GM21737 (cell line): ENCODE results near the gene STIM1.

Experiments used
- ATAC-seq: cut with Tn5 transposase; IDR thresholded peaks from one replicate; pipeline ENCODE4 v1.9.1; 2021; ENCODE audit warnings: mild to moderate bottlenecking, moderate library complexity; ENCODE audit not compliant: unreplicated experiment

Gene STIM1

GRCh38 chr11:3909901-3910300 lies 54.4 kb downstream of the STIM1 start:
- ATAC-seq, result no peak

- no peak for ATAC-seq
Measured at GRCh38 chr11:3911908-3912505, 56.5 kb downstream of the STIM1 start.

GRCh38 chr11:3913921-3914320 lies 58.5 kb downstream of the STIM1 start:
- no peak for ATAC-seq

GRCh38 chr11:3914805-3915204 lies 59.3 kb downstream of the STIM1 start:
- ATAC-seq, result no peak

DNA sequence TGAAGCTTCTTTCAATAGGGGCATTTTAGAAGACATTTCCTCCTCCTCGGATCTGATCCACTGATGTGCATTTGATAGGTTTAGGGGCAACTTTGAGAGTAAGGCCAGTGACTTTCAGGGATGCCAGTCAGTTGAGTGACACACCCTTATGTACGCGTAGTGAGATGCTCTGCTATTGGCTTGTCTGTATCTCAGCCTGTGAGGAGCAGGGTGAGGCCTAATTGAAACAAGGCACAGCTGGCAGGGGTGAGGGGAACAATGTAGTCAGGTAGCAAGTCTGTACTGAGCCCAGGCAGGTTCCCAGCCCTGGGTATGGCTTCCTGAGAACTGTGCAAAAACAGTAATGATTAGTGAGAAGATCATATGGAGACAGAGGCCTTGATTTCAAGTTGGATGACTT lies 61.5 kb downstream of the STIM1 start:
- no peak for ATAC-seq

DNA sequence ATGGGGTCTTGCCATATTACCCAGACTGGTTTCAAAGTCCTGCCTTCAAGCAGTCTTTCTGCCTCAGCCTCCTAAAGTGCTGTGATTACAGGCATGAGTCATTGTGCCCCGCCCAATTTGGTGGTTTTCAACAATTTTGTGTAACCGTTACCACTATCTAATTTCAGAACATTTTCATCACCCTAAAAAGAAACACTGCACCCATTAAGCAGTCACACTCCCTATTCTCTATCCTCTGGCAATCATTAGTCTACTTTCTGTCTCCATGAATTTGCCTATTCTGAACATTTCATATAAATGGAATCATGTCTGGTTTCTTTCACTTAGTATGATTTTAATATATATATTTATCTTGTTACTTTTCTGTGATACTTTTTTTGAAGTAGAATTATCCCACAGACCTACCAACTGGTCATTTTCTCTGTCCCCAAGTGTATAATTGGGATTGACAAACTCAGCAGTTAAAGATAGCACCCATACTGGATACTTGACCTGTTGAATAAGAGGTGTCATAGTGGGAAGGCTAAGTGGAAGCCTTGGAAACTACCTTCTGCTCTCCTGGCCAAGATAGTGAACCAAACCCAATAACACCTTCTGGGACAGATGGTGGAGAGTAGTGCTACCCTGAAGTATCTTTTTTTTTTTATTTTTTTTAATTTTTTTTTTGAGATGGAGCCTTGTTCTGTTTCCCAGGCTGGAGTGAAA lies 64.8 kb downstream of the STIM1 start:
- ATAC-seq, result no peak

DNA sequence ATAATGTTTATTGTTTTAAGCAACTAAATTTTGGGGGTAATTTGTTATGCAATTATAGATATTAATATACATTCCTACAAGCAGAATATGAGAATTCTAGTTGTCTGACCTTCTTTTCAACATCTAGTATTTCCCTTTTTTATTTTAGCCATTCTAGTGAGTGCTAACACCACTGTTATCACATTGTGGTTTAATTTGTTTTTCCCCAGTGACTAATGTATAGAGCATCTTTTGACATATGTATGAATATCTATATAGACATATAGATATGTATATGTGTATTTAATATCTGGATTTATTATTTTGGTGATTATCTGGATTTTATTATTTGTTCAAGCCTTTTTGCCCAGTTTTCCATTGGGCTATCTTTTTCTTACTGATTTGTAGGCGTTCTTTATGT lies 66.6 kb downstream of the STIM1 start:
- no peak for ATAC-seq

DNA sequence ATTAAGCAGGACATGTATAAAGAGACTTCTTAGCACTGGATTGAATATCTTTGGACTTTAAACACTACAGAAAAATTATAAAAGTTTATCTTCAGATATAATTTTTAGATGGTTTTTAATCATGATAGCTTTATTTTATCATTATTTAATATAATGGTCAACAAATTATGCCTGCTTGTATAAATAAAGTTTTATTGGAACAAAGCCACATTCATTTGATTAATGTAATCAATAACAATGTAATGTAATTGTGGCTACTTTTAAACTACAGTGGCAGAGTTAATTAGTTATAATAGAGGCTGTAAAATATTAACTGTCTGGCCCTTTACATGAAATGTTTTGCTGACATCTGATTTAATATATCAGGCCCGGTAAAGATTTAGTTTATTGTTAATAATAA lies 70.0 kb downstream of the STIM1 start:
- no peak for ATAC-seq

- ATAC-seq, result no peak
Measured at GRCh38 chr11:3926458-3927095, 71.1 kb downstream of the STIM1 start.

DNA sequence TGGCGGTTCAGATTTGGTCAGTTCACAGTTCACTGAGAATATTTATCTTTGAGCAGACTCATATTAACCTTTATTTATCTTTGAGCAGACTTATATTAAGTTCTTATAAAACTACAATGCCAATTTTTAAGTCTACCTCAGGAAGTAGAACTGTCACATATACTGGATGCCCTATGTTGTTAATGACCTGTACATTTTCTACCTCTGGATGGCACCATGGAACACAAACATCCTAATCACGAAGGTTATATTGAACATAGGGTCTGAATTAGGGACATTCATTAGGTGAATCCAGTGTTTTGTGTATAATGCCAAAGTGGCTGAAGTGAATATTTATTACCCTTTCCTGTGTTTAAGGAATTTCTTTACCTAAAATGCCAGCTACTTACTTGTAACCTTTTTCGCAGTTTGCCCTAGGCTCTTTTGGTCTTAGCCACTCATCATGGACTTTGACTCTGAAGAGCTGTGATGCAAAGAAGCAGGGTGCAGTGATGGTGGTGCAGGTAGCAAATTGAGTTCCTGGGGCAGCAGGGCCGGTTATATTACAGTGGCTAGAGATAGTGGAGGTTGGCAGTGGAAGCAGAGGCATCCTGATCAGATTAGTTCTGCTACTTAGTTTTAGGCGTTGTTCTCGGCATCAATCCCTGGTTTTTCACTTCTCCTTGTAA lies 71.8 kb downstream of the STIM1 start:
- ATAC-seq, result no peak

- no peak for ATAC-seq
Measured at GRCh38 chr11:3929232-3929631, 73.8 kb downstream of the STIM1 start.

DNA sequence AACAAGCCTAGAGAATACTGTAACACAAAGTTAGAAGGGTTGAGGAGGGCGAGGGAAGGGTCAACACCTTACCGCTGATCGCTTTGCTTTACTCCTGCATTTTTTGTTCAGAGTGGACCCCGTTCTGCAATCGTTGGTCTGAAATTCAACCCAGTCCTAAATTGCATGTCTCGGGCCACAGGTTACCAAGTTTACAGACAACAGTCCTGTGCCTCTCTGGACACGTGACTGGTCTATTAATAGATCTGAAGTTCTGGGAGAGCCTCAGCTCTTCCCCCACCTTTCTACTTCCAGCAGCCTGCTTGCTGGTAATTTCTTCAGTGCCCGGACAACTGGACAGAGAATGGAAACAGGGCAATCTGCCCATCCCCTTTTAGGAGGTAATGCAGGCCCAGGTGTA lies 74.2 kb downstream of the STIM1 start:
- no peak for ATAC-seq

GRCh38 chr11:3932698-3933097 lies 77.2 kb downstream of the STIM1 start:
- no peak for ATAC-seq

- no peak for ATAC-seq
Measured at GRCh38 chr11:3933165-3933628, 77.7 kb downstream of the STIM1 start.

DNA sequence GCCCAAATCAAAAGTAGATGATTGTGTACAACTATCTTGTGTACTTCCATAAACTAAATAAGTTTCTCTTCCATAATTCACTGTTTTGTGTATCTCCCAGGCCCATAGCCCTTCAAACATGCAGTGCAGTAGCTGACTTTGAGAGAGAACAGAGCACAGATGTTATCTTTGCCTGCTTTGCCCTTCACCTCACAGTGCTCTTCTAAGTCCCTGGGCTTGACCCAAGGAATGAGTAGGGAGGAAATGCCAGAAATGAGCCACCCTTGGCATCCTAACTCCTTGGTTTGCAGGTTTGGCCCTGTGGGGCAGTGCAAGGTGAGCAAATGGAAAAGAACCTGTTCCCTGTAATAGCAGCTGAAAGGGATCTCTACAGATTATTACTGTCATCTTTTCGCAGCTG lies 79.2 kb downstream of the STIM1 start:
- ATAC-seq, result no peak

DNA sequence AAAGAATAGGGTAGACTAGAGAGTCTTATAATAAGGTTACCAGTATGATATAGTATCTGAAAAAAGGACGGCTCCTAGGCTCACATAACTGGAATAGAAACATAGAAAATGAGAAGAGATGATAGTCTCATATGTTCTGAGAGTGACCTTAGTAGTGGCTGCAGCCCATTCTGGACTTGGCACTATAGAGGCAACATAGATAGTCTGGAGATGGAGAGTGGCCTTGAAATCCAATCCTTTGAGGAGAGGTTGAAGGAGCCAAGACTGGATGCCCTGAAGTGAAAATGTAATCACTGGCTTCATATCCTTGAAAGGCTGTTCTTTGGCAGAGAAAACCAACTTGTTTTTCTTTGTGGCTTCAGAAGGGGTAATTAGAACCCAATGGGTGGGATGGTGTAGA lies 81.1 kb downstream of the STIM1 start:
- ATAC-seq, result no peak

GRCh38 chr11:3939211-3939610 lies 83.7 kb downstream of the STIM1 start:
- no peak for ATAC-seq

- no peak for ATAC-seq
Measured at GRCh38 chr11:3939651-3940190, 84.3 kb downstream of the STIM1 start.

DNA sequence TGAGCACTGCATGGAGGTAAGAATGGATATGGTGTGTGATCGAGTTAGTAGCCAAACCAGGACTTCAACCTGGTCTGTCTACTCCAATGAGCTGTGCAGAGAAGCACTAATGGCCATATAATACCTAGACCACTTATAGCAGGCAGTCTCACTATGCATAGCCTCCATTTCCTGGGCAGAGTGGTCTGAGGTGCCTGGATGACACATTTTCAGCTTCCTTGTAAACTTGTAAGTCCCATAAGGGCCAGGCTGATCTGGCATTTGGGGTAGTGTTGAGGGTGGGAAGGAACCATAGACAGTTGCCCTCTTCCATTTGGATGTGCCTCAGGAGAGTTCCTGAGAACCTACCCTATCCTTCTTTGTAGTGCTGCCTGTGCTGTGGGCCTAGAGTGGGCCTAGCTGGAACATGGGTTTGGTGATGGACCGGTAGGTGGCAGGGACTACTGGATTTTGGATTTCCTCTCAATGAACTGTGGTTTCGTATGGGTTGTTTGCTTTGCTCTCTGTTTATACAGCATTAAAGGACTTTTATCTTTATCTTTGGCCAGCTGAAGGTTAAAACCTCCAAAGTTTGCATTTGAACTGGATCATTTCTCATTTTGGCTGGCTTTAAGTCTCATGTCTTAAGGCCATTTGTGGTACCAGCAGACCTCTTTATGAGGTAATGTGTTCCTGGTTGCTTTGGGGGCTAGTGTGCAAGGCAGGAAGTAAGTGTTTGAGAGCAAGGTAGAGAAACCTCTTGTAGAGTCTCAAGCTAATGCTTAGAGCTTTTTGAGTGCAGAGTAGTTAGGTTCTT lies 86.9 kb downstream of the STIM1 start:
- ATAC-seq, result no peak

GRCh38 chr11:3942956-3943497 lies 87.6 kb downstream of the STIM1 start:
- no peak for ATAC-seq
